H9 (cell line): ENCODE data around the gene EDC3. TPM values are rescaled to one million over a fixed set of nuclear protein-coding genes. Genes with fewer than 3 reads are reported as not detected.

Experiments used
- DNase-seq: peaks from one replicate; pipeline ENCODE4 v3.0.0-alpha.2; 2017
- H2AFZ ChIP-seq: one replicate; pipeline ENCODE4 v1.6.1; 2013; ENCODE audit warnings: mild to moderate bottlenecking, low read length, control low read depth, moderate library complexity
- H2AK5ac ChIP-seq: 2 replicates; pipeline ENCODE4 v1.6.1; 2013; ENCODE audit warnings: low read length, control low read depth, mixed read lengths; ENCODE audit not compliant: insufficient read length
- H2BK120ac ChIP-seq: one replicate; pipeline ENCODE4 v1.6.1; 2013; ENCODE audit warnings: low read depth, mild to moderate bottlenecking, low read length, control low read depth, inconsistent platforms; ENCODE audit not compliant: poor library complexity, severe bottlenecking
- H2BK12ac ChIP-seq: 2 replicates; pipeline ENCODE4 v1.6.1; 2013; ENCODE audit warnings: low read length, control low read depth, mixed read lengths, low read depth; ENCODE audit not compliant: insufficient read length
- H2BK15ac ChIP-seq: 2 replicates; pipeline ENCODE4 v1.6.1; 2013; ENCODE audit warnings: low read depth, low read length, control low read depth
- H2BK20ac ChIP-seq: one replicate; pipeline ENCODE4 v1.6.1; 2013; ENCODE audit warnings: low read depth, mild to moderate bottlenecking, low read length, control low read depth, inconsistent platforms; ENCODE audit not compliant: poor library complexity, severe bottlenecking
- H2BK5ac ChIP-seq: 2 replicates; pipeline ENCODE4 v1.6.1; 2013; ENCODE audit warnings: low read length, control low read depth, mixed read lengths; ENCODE audit not compliant: insufficient read length
- H3K14ac ChIP-seq: 2 replicates; pipeline ENCODE4 v1.6.1; 2013; ENCODE audit warnings: low read length, control low read depth; ENCODE audit not compliant: insufficient read depth
- H3K18ac ChIP-seq: 2 replicates; pipeline ENCODE4 v1.6.1; 2013; ENCODE audit warnings: low read depth, mild to moderate bottlenecking, mixed read lengths, low read length, control low read depth; ENCODE audit not compliant: insufficient read length
- H3K23ac ChIP-seq: 2 replicates; pipeline ENCODE4 v1.6.1; 2013; ENCODE audit warnings: low read length, control low read depth, mixed read lengths, low read depth; ENCODE audit not compliant: insufficient read length
- H3K23me2 ChIP-seq: 2 replicates; pipeline ENCODE4 v1.6.1; 2013; ENCODE audit warnings: low read depth, mild to moderate bottlenecking, mixed read lengths, low read length, control low read depth; ENCODE audit not compliant: insufficient read length, poor library complexity, severe bottlenecking
- H3K27ac ChIP-seq: 2 replicates; pipeline ENCODE4 v1.5.1; 2013; ENCODE audit warnings: low read length, control low read depth, mixed read lengths, low read depth; ENCODE audit not compliant: insufficient read length
- H3K27me3 ChIP-seq: 2 replicates; pipeline ENCODE4 v1.6.1; 2013; ENCODE audit warnings: low read length, control low read depth, inconsistent platforms; ENCODE audit not compliant: insufficient read depth
- H3K4ac ChIP-seq: 2 replicates; pipeline ENCODE4 v1.6.1; 2013; ENCODE audit warnings: low read depth, mild to moderate bottlenecking, control low read depth, inconsistent platforms, low read length, moderate library complexity
- H3K4me1 ChIP-seq: 2 replicates; pipeline ENCODE4 v1.6.1; 2013; ENCODE audit warnings: low read length, control low read depth, inconsistent platforms; ENCODE audit not compliant: insufficient read depth
- H3K4me2 ChIP-seq: 2 replicates; pipeline ENCODE4 v1.6.1; 2013; ENCODE audit warnings: low read length, control low read depth, mixed read lengths; ENCODE audit not compliant: insufficient read length, insufficient read depth
- H3K56ac ChIP-seq: 2 replicates; pipeline ENCODE4 v1.6.1; 2013; ENCODE audit warnings: low read depth, mild to moderate bottlenecking, mixed read lengths, low read length, control low read depth; ENCODE audit not compliant: insufficient read length
- H3K79me1 ChIP-seq: 2 replicates; pipeline ENCODE4 v1.6.1; 2013; ENCODE audit warnings: low read depth, mild to moderate bottlenecking, moderate library complexity, low read length, control low read depth, inconsistent platforms; ENCODE audit not compliant: insufficient read depth, poor library complexity, severe bottlenecking
- H3K79me2 ChIP-seq: 2 replicates; pipeline ENCODE4 v1.6.1; 2013; ENCODE audit warnings: low read length, control low read depth, inconsistent platforms; ENCODE audit not compliant: insufficient read depth
- H3K9ac ChIP-seq: 2 replicates; pipeline ENCODE4 v1.6.1; 2013; ENCODE audit warnings: low read length, control low read depth, mixed read lengths; ENCODE audit not compliant: insufficient read length; ENCODE audit errors: extremely low read depth
- H3K9me3 ChIP-seq: one replicate; pipeline ENCODE4 v1.6.1; 2013; ENCODE audit warnings: low read depth, low read length, inconsistent platforms; ENCODE audit not compliant: control insufficient read depth
- H3T11ph ChIP-seq: one replicate; pipeline ENCODE4 v1.6.1; 2013; ENCODE audit warnings: mild to moderate bottlenecking, low read length, control low read depth, inconsistent platforms
- H4K20me1 ChIP-seq: one replicate; pipeline ENCODE4 v1.6.1; 2013; ENCODE audit not compliant: control insufficient read depth, insufficient read length, insufficient read depth
- H4K5ac ChIP-seq: 2 replicates; pipeline ENCODE4 v1.6.1; 2013; ENCODE audit warnings: low read depth, mild to moderate bottlenecking, mixed read lengths, low read length, control low read depth; ENCODE audit not compliant: insufficient read length
- H4K8ac ChIP-seq: replicated peaks from 2 replicates; pipeline ENCODE4 v1.6.1; 2013; ENCODE audit warnings: low read length, control low read depth, mixed read lengths, low read depth; ENCODE audit not compliant: insufficient read length
- H4K91ac ChIP-seq: 2 replicates; pipeline ENCODE4 v1.6.1; 2013; ENCODE audit warnings: low read depth, mild to moderate bottlenecking, moderate library complexity, mixed read lengths, low read length, control low read depth; ENCODE audit not compliant: insufficient read length
- H3K27ac Mint-ChIP-seq, 3 experiments: 2 replicates in 2 of 3; 3 replicates in 1 of 3; pipeline ENCODE4 v1.8.0; 2020 to 2021; ENCODE audit warnings: mixed read lengths in 3 of 3, mild to moderate bottlenecking in 1 of 3, moderate library complexity in 1 of 3
- H3K27me3 Mint-ChIP-seq: 2 replicates; pipeline ENCODE4 v1.8.0; 2021; ENCODE audit warnings: low read depth, mild to moderate bottlenecking, moderate library complexity, mixed read lengths
- H3K36me3 Mint-ChIP-seq, 3 experiments: 2 replicates in 2 of 3; 3 replicates in 1 of 3; pipeline ENCODE4 v1.8.0; 2020 to 2021; ENCODE audit warnings: low read depth in 3 of 3, mixed read lengths in 3 of 3; ENCODE audit not compliant: insufficient read depth in 1 of 3
- H3K4me1 Mint-ChIP-seq, 2 experiments: 2 replicates each; pipeline ENCODE4 v1.8.0; 2020; ENCODE audit warnings: mixed read lengths in 2 of 2
- H3K4me3 Mint-ChIP-seq, 2 experiments: 2 replicates in 1 of 2; 3 replicates in 1 of 2; pipeline ENCODE4 v1.8.0; 2020 to 2021; ENCODE audit warnings: mild to moderate bottlenecking in 2 of 2, mixed read lengths in 2 of 2, moderate library complexity in 1 of 2
- H3K9me3 Mint-ChIP-seq, 2 experiments: 2 replicates in 1 of 2; 3 replicates in 1 of 2; pipeline ENCODE4 v1.8.0; 2020; ENCODE audit warnings: mild to moderate bottlenecking in 2 of 2, mixed read lengths in 2 of 2, moderate library complexity in 1 of 2
- CTCF ChIP-seq: fragments of 200-600 bp; sonication (generic); conservative IDR thresholded peaks from 3 replicates; pipeline ENCODE4 v1.8.0; 2021; ENCODE audit warnings: antibody characterized with exemption, mild to moderate bottlenecking
- WGBS: extraction: QIAGEN DNeasy Blood & Tissue Kit; methylation state at CpG from one replicate; pipeline ENCODE4 v1.1.7; 2013; ENCODE audit warnings: missing lambda C conversion rate, low lambda C conversion rate, mixed read lengths; ENCODE audit not compliant: insufficient read length; ENCODE audit errors: extremely low coverage; 5-methylcytosine and 5-hydroxymethylcytosine counted together
- total RNA-seq: library from RNA; stranded (reverse); gene quantifications from 2 replicates; pipeline ENCODE4 v1.2.1, GENCODE V29; 2021

The EDC3 gene
- total RNA-seq, 1 experiment from 2014 or later, result 60.5 TPM

GRCh38 chr15:74584779-74585178 is 111.0 kb downstream of the EDC3 start:
- Histone ChIP-seq H3K79me1 (peaks cover 3% of the 10 kb centered on the region), H2AFZ (no peak overlapping the region), H3T11ph (no peak overlapping the region), H4K91ac (no peak overlapping the region), H3K79me2 (0 out of 2 replicates have a peak, but pooled peaks cover 1% of the 10 kb centered on the region), H3K4me1 (0 out of 2 replicates have a peak, but pooled peaks cover 2% of the 10 kb centered on the region), H2BK15ac (no peak overlapping the region), H2BK120ac (no peak overlapping the region), H3K23ac (no peak overlapping the region), H3K27ac (no peak overlapping the region), H3K4ac (no peak overlapping the region), H4K20me1 (no peaks in the 10 kb centered on the region), H3K9me3 (no peaks in the 10 kb centered on the region), H3K56ac (no peak overlapping the region), H3K27me3 (no peaks in the 10 kb centered on the region), H4K8ac (no peak overlapping the region), H3K4me2 (no peak overlapping the region), H3K23me2 (no peaks in the 10 kb centered on the region), H2BK5ac (no peak overlapping the region), H3K9ac (no peak overlapping the region), H2BK20ac (no peak overlapping the region), H3K14ac (no peak overlapping the region), H4K5ac (no peak overlapping the region), H2AK5ac (no peak overlapping the region), H3K18ac (no peak overlapping the region), H2BK12ac (no peak overlapping the region)
- Mint-ChIP-seq H3K27me3 (no peaks in the 10 kb centered on the region), H3K36me3 (peaks cover 27 to 77% (median 33%) of the 10 kb centered on the region in 3 experiments; a peak in 6 of 7 replicates), H3K4me3 (no peak overlapping the region), H3K4me1 (peaks cover 18 to 25% of the 10 kb centered on the region in 2 experiments), H3K27ac (peak overlapping the region in 1 of 3 experiments; percentile 27; a peak in 2 of 7 replicates), H3K9me3 (no peaks in the 10 kb centered on the region)
- TF ChIP-seq CTCF, result no peak
- DNase-seq, result no peak
- no CpG with 5 or more reads among the region's 4 CpGs for WGBS
